ENCODE results near the gene PARD3B.

- TF ChIP-seq CTCF (conservative IDR thresholded peaks at IDR 0.05; ENCODE audit: low read depth, low read length) (no peak), FOS (IDR thresholded peaks at IDR 0.05; ENCODE audit: low read depth, low read length) (no peak), MAFK (IDR thresholded peaks at IDR 0.05; ENCODE audit: low read depth, low read length) (no peak), POLR2A (IDR thresholded peaks at IDR 0.05; ENCODE audit: low read depth, low read length) (no peak), USF2 (IDR thresholded peaks at IDR 0.05; ENCODE audit: low read depth, low read length) (no peak), RFX5 (IDR thresholded peaks at IDR 0.05; ENCODE audit: low read depth, low read length) (no peak), RAD21 (IDR thresholded peaks at IDR 0.05; ENCODE audit: low read length) (no peak), SMC3 (IDR thresholded peaks at IDR 0.05; ENCODE audit: low read depth, low read length) (no peak), CEBPB (IDR thresholded peaks at IDR 0.05; ENCODE audit: low read depth, low read length) (no peak), RCOR1 (IDR thresholded peaks at IDR 0.05; ENCODE audit: insufficient replicate concordance, low read length) (no peak)
Measured at GRCh38 chr2:205193125-205193835, 648.0 kb downstream of the PARD3B start.
